B cell (primary cell): ENCODE measurements around the gene ARHGEF37.

Source experiments
- EZH2 ChIP-seq: IDR thresholded peaks from 2 replicates; pipeline ENCODE4 v1.6.1; 2012; ENCODE audit warnings: borderline replicate concordance, low read depth, mild to moderate bottlenecking, moderate library complexity, low read length; ENCODE audit not compliant: insufficient read depth, poor library complexity, severe bottlenecking
- TF ChIP-seq, protein P1 (sequence below): fragments of 200-600 bp; IDR thresholded peaks from one replicate; pipeline ENCODE4 v1.8.0; 2022; ENCODE audit warnings: antibody characterized with exemption, mild to moderate bottlenecking

DNA sequence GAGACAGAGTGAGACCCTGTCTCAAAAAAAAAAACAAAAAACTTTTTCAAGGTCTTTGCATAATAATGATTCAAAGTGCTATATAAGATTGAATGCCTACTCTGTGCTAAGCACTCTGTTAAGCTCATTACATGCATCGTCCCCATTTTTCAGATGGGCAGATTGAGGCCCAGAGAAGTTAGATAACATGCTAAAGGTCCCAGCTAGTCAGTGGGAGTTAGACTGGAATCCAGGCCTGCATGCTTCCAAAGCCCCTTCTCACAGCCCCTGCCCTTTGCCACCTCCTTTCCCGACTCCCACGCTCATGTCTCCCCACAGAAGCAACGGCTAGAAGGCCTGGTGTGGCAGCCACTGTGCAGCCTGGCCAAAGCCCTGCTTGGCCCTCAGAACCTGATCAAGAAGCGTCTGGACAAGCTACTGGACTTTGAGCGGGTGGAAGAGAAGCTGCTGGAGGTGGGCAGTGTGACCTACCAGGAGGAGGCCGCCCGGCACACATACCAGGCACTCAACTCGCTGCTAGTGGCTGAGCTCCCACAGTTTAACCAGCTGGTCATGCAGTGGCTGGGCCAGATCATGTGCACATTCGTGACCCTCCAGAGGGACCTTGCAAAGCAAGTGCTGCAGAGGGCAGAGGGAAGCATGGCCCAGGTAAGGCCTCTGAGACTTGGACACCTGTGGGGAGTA is 40.3 kb downstream of the ARHGEF37 start:
- TF ChIP-seq, protein P1, sequence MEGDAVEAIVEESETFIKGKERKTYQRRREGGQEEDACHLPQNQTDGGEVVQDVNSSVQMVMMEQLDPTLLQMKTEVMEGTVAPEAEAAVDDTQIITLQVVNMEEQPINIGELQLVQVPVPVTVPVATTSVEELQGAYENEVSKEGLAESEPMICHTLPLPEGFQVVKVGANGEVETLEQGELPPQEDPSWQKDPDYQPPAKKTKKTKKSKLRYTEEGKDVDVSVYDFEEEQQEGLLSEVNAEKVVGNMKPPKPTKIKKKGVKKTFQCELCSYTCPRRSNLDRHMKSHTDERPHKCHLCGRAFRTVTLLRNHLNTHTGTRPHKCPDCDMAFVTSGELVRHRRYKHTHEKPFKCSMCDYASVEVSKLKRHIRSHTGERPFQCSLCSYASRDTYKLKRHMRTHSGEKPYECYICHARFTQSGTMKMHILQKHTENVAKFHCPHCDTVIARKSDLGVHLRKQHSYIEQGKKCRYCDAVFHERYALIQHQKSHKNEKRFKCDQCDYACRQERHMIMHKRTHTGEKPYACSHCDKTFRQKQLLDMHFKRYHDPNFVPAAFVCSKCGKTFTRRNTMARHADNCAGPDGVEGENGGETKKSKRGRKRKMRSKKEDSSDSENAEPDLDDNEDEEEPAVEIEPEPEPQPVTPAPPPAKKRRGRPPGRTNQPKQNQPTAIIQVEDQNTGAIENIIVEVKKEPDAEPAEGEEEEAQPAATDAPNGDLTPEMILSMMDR = no peak
- no peak for TF ChIP-seq EZH2
